Vagina (tissue), 2 donors: ENCODE results near the gene PPP1R14B.

Experiments
- CTCF ChIP-seq, 3 experiments: fragments of 450-650 bp in 2 of 3; fragments of 200-600 bp in 1 of 3; sonication (generic) in 1 of 3; IDR thresholded peaks; one replicate each; pipeline ENCODE4 v1.5.1; 2017 to 2019; ENCODE audit warnings: antibody characterized with exemption in 3 of 3, mild to moderate bottlenecking in 2 of 3, moderate library complexity in 2 of 3
- POLR2AphosphoS5 ChIP-seq, 2 donors: sonication (generic); formaldehyde crosslinking; IDR thresholded peaks; one replicate each; pipeline ENCODE4 v1.9.0; 2017; ENCODE audit warnings: antibody characterized with exemption in 2 of 2, mild to moderate bottlenecking in 2 of 2, low read depth in 1 of 2; ENCODE audit not compliant: insufficient read depth in 1 of 2

GRCh38 chr11:64246871-64247728 is at the start of gene PPP1R14B:
- no peak for TF ChIP-seq CTCF (IDR thresholded peaks at IDR 0.05)
- peak in 1 of 2 donors; percentile 84 for TF ChIP-seq POLR2AphosphoS5 (IDR thresholded peaks at IDR 0.05; ENCODE audit: insufficient read depth in 1 of 2, low read depth in 1 of 2)
